ENCODE measurements around the gene IL13RA2.

GRCh38 chrX:115031989-115032388 is 14.6 kb upstream of the IL13RA2 start:
- TF ChIP-seq SREBF1 (IDR thresholded peaks at IDR 0.05; ENCODE audit: borderline replicate concordance, low read depth, low read length) = no peak
- TF ChIP-seq ZNF740 (CRISPR knock-in tag; IDR thresholded peaks at IDR 0.05) = no peak
- TF ChIP-seq ZNF740 (tag; IDR thresholded peaks at IDR 0.05) = no peak
- TF ChIP-seq MLX (CRISPR knock-in tag; conservative IDR thresholded peaks at IDR 0.05) = no peak
- no peak for TF ChIP-seq ZNF518B (CRISPR knock-in tag; IDR thresholded peaks at IDR 0.05)
- TF ChIP-seq NRF1 (conservative IDR thresholded peaks at IDR 0.05 in 1 of 2, IDR thresholded peaks at IDR 0.05 in 1 of 2) = no peak
- TF ChIP-seq ATF1 (CRISPR knock-in tag; IDR thresholded peaks at IDR 0.05) = no peak
- no peak for TF ChIP-seq ATF1 (tag; IDR thresholded peaks at IDR 0.05)
- no peak for TF ChIP-seq CTCF (IDR thresholded peaks at IDR 0.05 in 2 of 3, conservative IDR thresholded peaks at IDR 0.05 in 1 of 3; ENCODE audit: insufficient read depth in 2 of 3, low read depth in 1 of 3, low read length in 3 of 3)
- no peak for TF ChIP-seq ZNF224 (CRISPR knock-in tag; IDR thresholded peaks at IDR 0.05)
- no peak for TF ChIP-seq FOXA3 (CRISPR knock-in tag; conservative IDR thresholded peaks at IDR 0.05 in 1 of 2, IDR thresholded peaks at IDR 0.05 in 1 of 2)
